IPS-18a (cell line): ENCODE results near the gene NELL1.
"Not testable (repeated sequence)": the region's sequence is repeated elsewhere in the genome, so short reads cannot be mapped to it uniquely, and the experiment has no call there.

Experiments
- H3K27ac ChIP-seq: one replicate; pipeline ENCODE4 v1.5.1; 2013; ENCODE audit warnings: low read length
- H3K27me3 ChIP-seq: one replicate; pipeline ENCODE4 v1.6.1; 2013; ENCODE audit warnings: mild to moderate bottlenecking, low read length; ENCODE audit not compliant: control insufficient read depth, insufficient read depth
- H3K36me3 ChIP-seq: one replicate; pipeline ENCODE4 v1.6.1; 2013; ENCODE audit warnings: low read depth, low read length; ENCODE audit not compliant: control insufficient read depth
- H3K4me1 ChIP-seq: one replicate; pipeline ENCODE4 v1.6.1; 2013; ENCODE audit warnings: low read depth, low read length; ENCODE audit not compliant: control insufficient read depth
- H3K4me3 ChIP-seq: one replicate; pipeline ENCODE4 v1.5.1; 2013; ENCODE audit warnings: low read length
- H3K9ac ChIP-seq: one replicate; pipeline ENCODE4 v1.6.1; 2013; ENCODE audit warnings: mild to moderate bottlenecking, low read length, moderate library complexity
- H3K9me3 ChIP-seq: one replicate; pipeline ENCODE4 v1.6.1; 2013; ENCODE audit warnings: low read depth, low read length; ENCODE audit not compliant: control insufficient read depth

Gene NELL1

GRCh38 chr11:20840341-20840740 is 171.0 kb downstream of the NELL1 start:
- Histone ChIP-seq H3K27me3 (no peaks in the 10 kb centered on the region), H3K4me1 (peaks cover 5% of the 10 kb centered on the region), H3K9me3 (no peaks in the 10 kb centered on the region), H3K9ac (no peak overlapping the region), H3K27ac (no peak overlapping the region), H3K36me3 (no peaks in the 10 kb centered on the region), H3K4me3 (no peak overlapping the region)

DNA sequence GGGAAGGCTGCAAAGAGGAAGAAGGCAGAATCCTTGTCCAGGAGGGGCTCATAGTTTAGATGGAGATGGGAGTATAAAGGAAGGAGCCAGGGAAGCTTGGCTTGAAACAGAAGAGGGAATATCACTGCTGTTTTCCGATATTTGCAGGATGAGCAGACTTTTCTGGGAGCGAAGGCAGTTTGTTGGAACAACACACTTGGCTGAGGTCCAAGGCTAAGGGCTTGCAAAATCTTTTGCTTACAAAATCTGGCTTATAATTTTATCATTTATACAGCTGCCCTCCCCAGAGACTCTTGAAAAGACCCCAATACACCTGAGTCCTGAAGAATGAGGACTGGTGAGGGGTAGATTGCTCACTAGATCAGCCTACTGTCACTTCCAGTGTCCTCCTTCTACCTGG is 174.8 kb downstream of the NELL1 start:
- Histone ChIP-seq H3K4me3 (no peak overlapping the region), H3K36me3 (no peaks in the 10 kb centered on the region), H3K9me3 (no peaks in the 10 kb centered on the region), H3K9ac (no peak overlapping the region), H3K27me3 (no peaks in the 10 kb centered on the region), H3K27ac (no peak overlapping the region), H3K4me1 (peaks cover 5% of the 10 kb centered on the region)

DNA sequence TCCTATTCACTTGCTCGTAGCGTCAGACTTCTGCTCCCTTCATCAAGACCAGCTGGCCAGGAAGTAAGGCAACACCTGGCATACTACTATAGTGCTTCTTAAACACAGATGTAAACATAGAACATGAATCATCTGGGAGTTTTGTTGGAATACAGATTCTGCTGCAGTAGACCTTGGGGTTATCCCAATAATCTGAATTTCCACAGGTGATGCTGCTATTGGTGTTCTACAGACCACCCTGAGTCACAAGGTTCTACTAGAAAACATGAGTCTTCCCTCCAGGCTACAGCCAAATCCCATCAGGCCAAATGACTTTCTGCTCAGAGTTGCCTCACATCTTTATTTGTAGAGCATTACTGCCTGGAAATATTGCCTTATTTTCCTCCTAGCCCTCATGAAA is 175.2 kb downstream of the NELL1 start:
- Histone ChIP-seq H3K4me1 (peaks cover 5% of the 10 kb centered on the region), H3K36me3 (no peaks in the 10 kb centered on the region), H3K27ac (no peak overlapping the region), H3K9me3 (no peaks in the 10 kb centered on the region), H3K27me3 (no peaks in the 10 kb centered on the region), H3K9ac (no peak overlapping the region), H3K4me3 (no peak overlapping the region)

DNA sequence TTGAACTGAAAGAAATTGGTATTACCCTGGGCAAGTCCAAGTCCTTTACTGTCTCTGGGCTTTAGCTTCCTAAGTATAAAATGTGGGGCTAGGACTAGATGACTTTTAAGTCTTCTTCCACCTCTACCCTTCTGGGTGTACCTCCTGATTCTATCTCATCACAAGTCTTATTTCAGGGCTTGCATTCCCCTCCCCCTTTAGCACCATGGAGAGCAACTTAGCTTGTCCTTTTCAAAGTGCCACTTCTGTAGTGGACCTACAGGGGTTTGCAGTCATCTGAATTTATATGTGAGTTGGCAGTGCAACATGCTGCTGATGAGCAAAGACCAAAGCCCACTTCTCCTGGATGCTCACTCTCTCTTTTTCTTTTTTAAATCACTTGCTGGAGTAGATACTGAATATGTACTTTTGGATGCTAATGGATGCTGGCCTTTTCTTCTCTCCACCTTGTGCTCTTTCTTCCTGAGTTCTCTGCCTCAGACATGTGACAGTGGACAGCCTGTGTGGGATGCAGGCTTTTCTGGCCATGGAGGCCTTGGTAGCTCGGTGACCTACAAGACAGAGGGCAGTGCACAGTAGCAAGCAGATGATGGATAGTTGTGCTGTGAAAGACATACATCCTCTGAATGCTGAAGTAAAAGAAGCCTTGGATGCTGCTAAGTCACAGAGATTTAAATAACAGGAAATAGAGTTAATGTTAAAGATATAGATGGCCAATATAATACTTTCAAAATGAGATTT is 185.0 kb downstream of the NELL1 start:
- no peak overlapping the region for H3K4me3 ChIP-seq
- no peaks in the 10 kb centered on the region for H3K9me3 ChIP-seq
- no peaks in the 10 kb centered on the region for H3K36me3 ChIP-seq
- no peak overlapping the region for H3K27ac ChIP-seq
- no peak overlapping the region for H3K9ac ChIP-seq
- H3K27me3 ChIP-seq: no peaks in the 10 kb centered on the region
- H3K4me1 ChIP-seq: no peaks in the 10 kb centered on the region

DNA sequence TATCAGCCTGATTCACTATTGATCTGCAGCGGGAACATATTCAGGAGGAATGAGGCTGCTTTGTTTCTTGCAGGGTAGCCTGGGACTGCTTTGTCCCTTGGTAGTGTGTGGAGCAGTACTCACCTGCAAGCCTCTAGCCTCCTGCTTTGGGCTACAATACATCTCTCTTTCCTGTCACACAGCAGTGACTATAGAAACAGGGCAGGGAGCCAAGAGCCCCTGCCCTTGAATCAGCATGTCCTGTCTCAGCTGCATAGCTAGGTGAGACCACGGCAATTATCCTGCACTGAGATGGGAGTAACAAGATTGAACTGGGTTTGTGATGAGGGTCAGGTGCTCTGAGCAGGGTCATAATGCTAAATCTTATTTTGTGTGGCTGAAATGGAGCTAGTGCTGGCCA is 191.9 kb downstream of the NELL1 start:
- Histone ChIP-seq H3K4me1 (no peaks in the 10 kb centered on the region), H3K27ac (no peak overlapping the region), H3K36me3 (no peaks in the 10 kb centered on the region), H3K9me3 (no peaks in the 10 kb centered on the region), H3K27me3 (no peaks in the 10 kb centered on the region), H3K9ac (no peak overlapping the region), H3K4me3 (no peak overlapping the region)

DNA sequence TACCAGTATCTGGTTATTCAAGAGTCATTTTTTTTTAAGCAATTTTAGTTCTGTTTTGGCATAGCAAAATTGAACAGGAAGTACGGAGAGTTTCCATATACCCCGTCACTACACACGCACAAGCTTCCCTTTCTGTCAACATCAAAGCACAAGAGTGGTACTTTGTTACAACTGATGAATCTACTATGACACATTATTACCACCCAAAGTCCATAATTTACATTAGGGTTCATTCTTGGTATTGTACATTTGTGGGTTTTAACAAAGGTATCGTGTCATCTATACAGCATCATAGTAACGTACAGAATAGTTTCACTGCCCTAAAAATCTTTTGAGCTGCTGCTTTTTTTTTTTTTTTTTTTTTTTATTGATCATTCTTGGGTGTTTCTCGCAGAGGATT is 192.9 kb downstream of the NELL1 start:
- H3K9me3 ChIP-seq, H3K36me3 ChIP-seq, H3K27me3 ChIP-seq, H3K4me1 ChIP-seq, H3K4me3 ChIP-seq, H3K9ac ChIP-seq, H3K27ac ChIP-seq: not testable (repeated sequence)

GRCh38 chr11:20864628-20865027 is 195.2 kb downstream of the NELL1 start:
- Histone ChIP-seq H3K27ac (no peak overlapping the region), H3K9ac (no peak overlapping the region), H3K36me3 (no peaks in the 10 kb centered on the region), H3K9me3 (no peaks in the 10 kb centered on the region), H3K27me3 (no peaks in the 10 kb centered on the region), H3K4me1 (no peaks in the 10 kb centered on the region), H3K4me3 (no peak overlapping the region)

DNA sequence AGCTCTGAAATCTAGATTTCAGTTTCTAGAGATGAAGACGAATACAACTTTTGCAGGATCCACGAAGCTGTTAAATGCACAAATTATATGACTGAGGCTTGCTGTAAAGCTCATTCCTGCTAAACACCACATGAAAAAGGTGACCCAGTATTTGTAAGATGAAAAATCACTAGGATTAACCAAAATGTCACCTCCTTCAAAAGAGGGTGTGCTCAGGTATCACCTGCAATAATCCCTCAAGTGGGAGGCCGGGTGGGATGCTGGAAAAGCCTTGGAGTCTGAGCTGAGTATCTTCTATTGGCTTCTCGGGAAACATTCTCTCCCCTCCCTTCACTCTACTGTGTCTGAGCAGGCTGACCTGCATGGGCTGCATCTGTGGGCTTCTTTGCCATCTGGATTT is 195.8 kb downstream of the NELL1 start:
- Histone ChIP-seq H3K36me3 (no peaks in the 10 kb centered on the region), H3K9me3 (no peaks in the 10 kb centered on the region), H3K27me3 (no peaks in the 10 kb centered on the region), H3K27ac (no peak overlapping the region), H3K9ac (no peak overlapping the region), H3K4me1 (no peaks in the 10 kb centered on the region), H3K4me3 (no peak overlapping the region)

DNA sequence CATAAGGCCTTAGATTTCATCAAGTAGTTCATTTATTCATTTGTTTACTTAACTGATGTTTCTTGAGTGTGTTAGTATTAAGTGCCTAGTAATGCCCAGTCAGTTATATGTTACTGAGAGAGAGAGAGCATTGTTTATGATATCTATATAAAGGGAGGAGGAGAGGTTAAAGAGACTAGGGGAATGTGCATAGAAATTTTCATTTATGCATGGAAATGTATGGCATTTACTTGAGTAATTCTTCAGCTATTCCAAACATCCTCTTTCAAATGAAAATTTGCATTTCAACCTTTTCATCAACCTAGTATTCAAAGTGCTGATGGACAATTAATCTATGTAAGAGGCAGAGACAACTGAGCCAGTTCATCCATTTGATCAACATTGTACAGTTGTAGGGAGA is 199.7 kb downstream of the NELL1 start:
- H3K27ac ChIP-seq: no peak overlapping the region
- H3K4me1 ChIP-seq: no peaks in the 10 kb centered on the region
- no peaks in the 10 kb centered on the region for H3K27me3 ChIP-seq
- H3K36me3 ChIP-seq: no peaks in the 10 kb centered on the region
- no peak overlapping the region for H3K9ac ChIP-seq
- no peaks in the 10 kb centered on the region for H3K9me3 ChIP-seq
- H3K4me3 ChIP-seq: no peak overlapping the region

DNA sequence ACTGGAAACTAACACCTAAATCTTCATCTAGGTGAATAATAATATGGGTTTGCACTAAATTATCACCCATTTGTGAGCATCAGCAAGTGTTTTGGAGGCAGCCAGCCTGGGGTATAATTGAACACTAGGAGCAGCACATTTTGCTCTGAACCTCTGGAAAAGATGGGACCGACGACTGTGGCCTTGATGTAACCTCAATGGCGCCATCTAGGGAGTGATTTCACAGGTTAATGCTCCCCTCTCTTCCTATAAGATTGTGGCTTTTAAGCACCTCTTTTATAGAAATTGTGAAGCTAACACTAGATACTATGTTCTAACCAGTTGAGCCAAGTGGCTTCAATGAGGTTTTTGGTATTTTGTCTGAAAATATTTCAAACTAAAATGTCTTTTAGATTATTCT is 203.7 kb downstream of the NELL1 start:
- H3K36me3 ChIP-seq: no peaks in the 10 kb centered on the region
- peaks cover 6% of the 10 kb centered on the region for H3K4me1 ChIP-seq
- H3K9ac ChIP-seq: no peak overlapping the region
- H3K4me3 ChIP-seq: no peak overlapping the region
- H3K27me3 ChIP-seq: no peaks in the 10 kb centered on the region
- H3K27ac ChIP-seq: no peak overlapping the region
- H3K9me3 ChIP-seq: no peaks in the 10 kb centered on the region

DNA sequence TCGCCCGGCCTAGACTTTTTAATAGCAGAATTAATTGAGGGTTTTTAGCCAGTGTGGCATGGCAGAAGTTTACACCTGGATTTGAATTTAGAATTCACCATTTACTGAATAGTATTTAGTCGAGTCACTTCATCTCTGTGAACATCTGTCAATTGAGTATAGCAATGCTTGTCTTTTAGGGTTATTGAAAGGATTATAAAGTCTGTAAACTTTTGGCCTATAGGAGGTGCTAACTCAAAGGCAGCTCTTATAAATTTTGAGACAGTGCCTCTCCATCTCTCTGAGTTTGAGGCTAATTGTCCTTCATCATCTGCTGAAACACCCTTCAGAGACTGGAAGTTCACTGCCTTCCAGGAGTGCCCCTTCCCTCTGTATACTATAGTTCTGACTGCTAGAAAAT is 205.0 kb downstream of the NELL1 start:
- H3K27ac ChIP-seq: no peak overlapping the region

GRCh38 chr11:20875889-20876288 is 206.5 kb downstream of the NELL1 start:
- Histone ChIP-seq H3K36me3 (no peaks in the 10 kb centered on the region), H3K27ac (no peak overlapping the region), H3K27me3 (no peaks in the 10 kb centered on the region), H3K9me3 (no peaks in the 10 kb centered on the region), H3K4me3 (no peak overlapping the region), H3K4me1 (peaks cover 17% of the 10 kb centered on the region), H3K9ac (no peak overlapping the region)

More for the DNA sequence above, 205.0 kb downstream of the NELL1 start:
- H3K4me1 ChIP-seq: peaks cover 6% of the 10 kb centered on the region
- H3K27me3 ChIP-seq: no peaks in the 10 kb centered on the region
- H3K4me3 ChIP-seq: no peak overlapping the region
- H3K36me3 ChIP-seq: no peaks in the 10 kb centered on the region
- no peaks in the 10 kb centered on the region for H3K9me3 ChIP-seq
- no peak overlapping the region for H3K9ac ChIP-seq
